IMR-90 (cell line): ENCODE results near the gene HAUS7. TPM values are rescaled to one million over a fixed set of nuclear protein-coding genes. Genes with fewer than 3 reads are reported as not detected.

Experiments
- ATAC-seq: fragments of 200-7000 bp; cut with Tn5 transposase; 2 replicates; pipeline ENCODE4 v1.9.1; 2020; ENCODE audit warnings: low read depth, mild to moderate bottlenecking, moderate library complexity
- BruUV-seq: library from RNA; stranded (reverse); fragments of 400-500 nt; replicated peaks from 2 replicates; lab custom pipeline; 2021; lab: Mats Ljungman, UMichigan
- CTCF ChIA-PET: fragments of 300-600 bp; formaldehyde crosslinking; extraction: SDS; loops from one replicate; lab custom pipeline; 2021; ENCODE audit warnings: antibody characterized with exemption; lab: Yijun Ruan, JAX
- POLR2A ChIA-PET: fragments of 300-600 bp; sonication (Branson Sonifier 250); formaldehyde crosslinking; loops from one replicate; lab custom pipeline; 2022; ENCODE audit warnings: antibody characterized with exemption; ENCODE audit not compliant: unreplicated experiment; lab: Charles Lee
- DNase-seq: peaks from one replicate; pipeline ENCODE4 v3.0.0; 2013
- H2AFZ ChIP-seq: replicated peaks from 2 replicates; pipeline ENCODE3; 2013; ENCODE audit warnings: low read length, mild to moderate bottlenecking; ENCODE audit not compliant: poor library complexity
- H2AK5ac ChIP-seq: 2 replicates; pipeline ENCODE4 v1.6.1; 2013; ENCODE audit warnings: low read depth, low read length, inconsistent platforms
- H2AK9ac ChIP-seq: replicated peaks from 2 replicates; pipeline ENCODE3; 2013; ENCODE audit warnings: mild to moderate bottlenecking, low read depth, low read length, moderate library complexity; ENCODE audit not compliant: poor library complexity
- H2BK120ac ChIP-seq: 2 replicates; pipeline ENCODE4 v1.6.1; 2013; ENCODE audit warnings: low read depth, low read length, inconsistent platforms
- H2BK15ac ChIP-seq: 3 replicates; pipeline ENCODE4 v1.6.1; 2013; ENCODE audit warnings: low read depth, low read length, inconsistent platforms
- H2BK20ac ChIP-seq: 2 replicates; pipeline ENCODE4 v1.6.1; 2013; ENCODE audit warnings: low read depth, mild to moderate bottlenecking, inconsistent platforms, low read length, moderate library complexity
- H2BK5ac ChIP-seq: 2 replicates; pipeline ENCODE4 v1.6.1; 2013; ENCODE audit warnings: mild to moderate bottlenecking, low read depth, low read length, inconsistent platforms; ENCODE audit not compliant: poor library complexity, severe bottlenecking
- H3K14ac ChIP-seq: replicated peaks from 2 replicates; pipeline ENCODE4 v1.6.1; 2013; ENCODE audit warnings: low read depth, low read length, inconsistent platforms
- H3K18ac ChIP-seq: 2 replicates; pipeline ENCODE4 v1.6.1; 2013; ENCODE audit warnings: low read depth, low read length, control low read depth
- H3K23ac ChIP-seq: 2 replicates; pipeline ENCODE4 v1.6.1; 2013; ENCODE audit warnings: low read depth, low read length, inconsistent platforms
- H3K27ac ChIP-seq: 2 replicates; pipeline ENCODE4 v1.5.1; 2013; ENCODE audit warnings: mild to moderate bottlenecking, control low read depth, low read length; ENCODE audit not compliant: insufficient read depth
- H3K27me3 ChIP-seq: 2 replicates; pipeline ENCODE4 v1.6.1; 2013; ENCODE audit warnings: low read length; ENCODE audit not compliant: control insufficient read depth, insufficient read depth
- H3K36me3 ChIP-seq: 2 replicates; pipeline ENCODE4 v1.6.1; 2013; ENCODE audit warnings: low read length, mixed read lengths; ENCODE audit not compliant: control insufficient read depth, insufficient read depth
- H3K4ac ChIP-seq: 2 replicates; pipeline ENCODE4 v1.6.1; 2013; ENCODE audit warnings: low read depth, low read length, inconsistent platforms
- H3K4me1 ChIP-seq: 2 replicates; pipeline ENCODE4 v1.6.1; 2013; ENCODE audit warnings: low read length, mixed read lengths; ENCODE audit not compliant: control insufficient read depth, insufficient read depth
- H3K4me2 ChIP-seq: 2 replicates; pipeline ENCODE4 v1.6.1; 2013; ENCODE audit warnings: low read depth, mild to moderate bottlenecking, control low read depth, low read length, moderate library complexity
- H3K4me3 ChIP-seq: 2 replicates; pipeline ENCODE4 v1.5.1; 2013; ENCODE audit warnings: low read depth, mild to moderate bottlenecking, control low read depth, low read length, moderate library complexity; ENCODE audit not compliant: insufficient read depth
- H3K56ac ChIP-seq: 2 replicates; pipeline ENCODE4 v1.6.1; 2013; ENCODE audit warnings: low read length, inconsistent platforms; ENCODE audit not compliant: insufficient read depth; ENCODE audit errors: extremely low read depth
- H3K79me1 ChIP-seq, 2 experiments: 2 replicates each; pipeline ENCODE4 v1.6.1; 2013; ENCODE audit warnings: low read length in 2 of 2, inconsistent platforms in 1 of 2, low read depth in 1 of 2
- H3K9ac ChIP-seq: 2 replicates; pipeline ENCODE4 v1.6.1; 2013; ENCODE audit warnings: low read depth, low read length, control low read depth
- H3K9me1 ChIP-seq: 2 replicates; pipeline ENCODE4 v1.6.1; 2013; ENCODE audit warnings: low read length, inconsistent platforms; ENCODE audit not compliant: insufficient read depth
- H3K9me3 ChIP-seq: 2 replicates; pipeline ENCODE4 v1.6.1; 2013; ENCODE audit warnings: low read length; ENCODE audit not compliant: control insufficient read depth, insufficient read depth
- H4K20me1 ChIP-seq: 2 replicates; pipeline ENCODE4 v1.6.1; 2013; ENCODE audit warnings: low read length, inconsistent platforms; ENCODE audit not compliant: insufficient read depth
- H4K5ac ChIP-seq: 2 replicates; pipeline ENCODE4 v1.6.1; 2013; ENCODE audit warnings: mild to moderate bottlenecking, low read depth, low read length, control low read depth
- H4K8ac ChIP-seq, 2 experiments: 2 replicates each; pipeline ENCODE4 v1.6.1; 2013; ENCODE audit warnings: low read depth in 2 of 2, low read length in 2 of 2, control low read depth in 1 of 2, inconsistent platforms in 1 of 2
- H4K91ac ChIP-seq: 2 replicates; pipeline ENCODE4 v1.6.1; 2013; ENCODE audit warnings: low read depth, low read length, inconsistent platforms; ENCODE audit not compliant: insufficient read depth
- BHLHE40 ChIP-seq: fragments of 150-350 bp; IDR thresholded peaks from 2 replicates; pipeline ENCODE4 v1.6.1; 2016; ENCODE audit warnings: mild to moderate bottlenecking, low read depth, low read length
- CEBPB ChIP-seq: IDR thresholded peaks from 2 replicates; pipeline ENCODE4 v1.6.1; 2012; ENCODE audit warnings: low read depth, low read length, improper control_type of control experiment
- CHD1 ChIP-seq: IDR thresholded peaks from 2 replicates; pipeline ENCODE4 v1.6.1; 2012; ENCODE audit warnings: low read depth, low read length, improper control_type of control experiment
- FOS ChIP-seq: fragments of 150-350 bp; IDR thresholded peaks from 2 replicates; pipeline ENCODE4 v1.6.1; 2016; ENCODE audit warnings: low read depth, low read length
- MAFK ChIP-seq: IDR thresholded peaks from 2 replicates; pipeline ENCODE4 v1.6.1; 2012; ENCODE audit warnings: low read depth, low read length, improper control_type of control experiment
- MAZ ChIP-seq: IDR thresholded peaks from 2 replicates; pipeline ENCODE4 v1.6.1; 2012; ENCODE audit warnings: low read depth, mild to moderate bottlenecking, low read length, improper control_type of control experiment, moderate library complexity, borderline replicate concordance
- MXI1 ChIP-seq: IDR thresholded peaks from 2 replicates; pipeline ENCODE4 v1.6.1; 2012; ENCODE audit warnings: low read depth, mild to moderate bottlenecking, low read length, moderate library complexity, borderline replicate concordance
- NFE2L2 ChIP-seq: fragments of 150-350 bp; IDR thresholded peaks from 2 replicates; pipeline ENCODE4 v1.6.1; 2016; ENCODE audit warnings: low read depth, mild to moderate bottlenecking, low read length
- POLR2A ChIP-seq: IDR thresholded peaks from 2 replicates; pipeline ENCODE4 v1.6.1; 2012; ENCODE audit warnings: mild to moderate bottlenecking, low read depth, low read length
- RAD21 ChIP-seq: IDR thresholded peaks from 2 replicates; pipeline ENCODE4 v1.6.1; 2012; ENCODE audit warnings: low read length, improper control_type of control experiment
- RCOR1 ChIP-seq: IDR thresholded peaks from 2 replicates; pipeline ENCODE4 v1.6.1; 2012; ENCODE audit warnings: mild to moderate bottlenecking, low read length, improper control_type of control experiment; ENCODE audit not compliant: insufficient replicate concordance
- RFX5 ChIP-seq: IDR thresholded peaks from 2 replicates; pipeline ENCODE4 v1.8.0; 2012; ENCODE audit warnings: low read depth, mild to moderate bottlenecking, low read length, moderate library complexity
- SMC3 ChIP-seq: fragments of 150-350 bp; IDR thresholded peaks from 2 replicates; pipeline ENCODE4 v1.6.1; 2016; ENCODE audit warnings: low read depth, mild to moderate bottlenecking, antibody characterized with exemption, low read length, moderate library complexity
- WGBS, 2 experiments: methylation state at CpG; one replicate each; pipeline versions ENCODE4 v1.1.5 to v1.1.7; 2013; ENCODE audit warnings: missing lambda C conversion rate in 2 of 2; ENCODE audit not compliant: insufficient read length in 1 of 2; ENCODE audit errors: extremely low coverage in 2 of 2; 5-methylcytosine and 5-hydroxymethylcytosine counted together
- dilution Hi-C: fragments of 300-500 bp; cut with HindIII; formaldehyde crosslinking; loops from one replicate; pipeline ENCODE4 v1.14.3; 2018; ENCODE audit warnings: low sequenced_read_pairs; ENCODE audit not compliant: unreplicated experiment
- in situ Hi-C: fragments of 300-500 bp; cut with MboI; formaldehyde crosslinking; loops from 3 replicates; pipeline ENCODE4 v1.14.3; 2019; ENCODE audit warnings: low sequenced_read_pairs, inconsistent platforms, mixed read lengths
- intact Hi-C: fragments of 100-400 bp; cut with micrococcal nuclease; formaldehyde crosslinking; loops from 2 replicates; pipeline ENCODE4 v1.10.0; 2022
- polyA plus RNA-seq, 3 experiments: library from polyadenylated mRNA; depleted of rRNA; stranded (reverse); fragments of >200 nt; gene quantifications; 2 replicates each; pipeline ENCODE4 v1.2.3, GENCODE V29; 2012; ENCODE audit warnings: low replicate concordance in 1 of 3
- total RNA-seq: library from RNA; depleted of rRNA; stranded (reverse); fragments of >200 nt; gene quantifications from 2 replicates; pipeline ENCODE4 v1.2.3, GENCODE V29; 2012
- TF ChIP-seq, protein P1 (sequence below): fragments of 150-350 bp; IDR thresholded peaks from 2 replicates; pipeline ENCODE4 v1.6.1; 2017; ENCODE audit warnings: mild to moderate bottlenecking, antibody characterized with exemption, low read length, low read depth
- TF ChIP-seq, protein P2 (sequence below): conservative IDR thresholded peaks from 2 replicates; pipeline ENCODE4 v1.5.1; 2012; ENCODE audit warnings: mild to moderate bottlenecking, low read depth, low read length, improper control_type of control experiment
- TF ChIP-seq, protein P3 (sequence below): fragments of 150-350 bp; IDR thresholded peaks from 2 replicates; pipeline ENCODE4 v1.6.1; 2016; ENCODE audit warnings: low read depth, mild to moderate bottlenecking, low read length, moderate library complexity, borderline replicate concordance

The HAUS7 gene
- total and polyA plus RNA-seq, 2 of the 4 experiments (the other 2 are of a cell fraction): 10.8 to 25.9 TPM

DNA sequence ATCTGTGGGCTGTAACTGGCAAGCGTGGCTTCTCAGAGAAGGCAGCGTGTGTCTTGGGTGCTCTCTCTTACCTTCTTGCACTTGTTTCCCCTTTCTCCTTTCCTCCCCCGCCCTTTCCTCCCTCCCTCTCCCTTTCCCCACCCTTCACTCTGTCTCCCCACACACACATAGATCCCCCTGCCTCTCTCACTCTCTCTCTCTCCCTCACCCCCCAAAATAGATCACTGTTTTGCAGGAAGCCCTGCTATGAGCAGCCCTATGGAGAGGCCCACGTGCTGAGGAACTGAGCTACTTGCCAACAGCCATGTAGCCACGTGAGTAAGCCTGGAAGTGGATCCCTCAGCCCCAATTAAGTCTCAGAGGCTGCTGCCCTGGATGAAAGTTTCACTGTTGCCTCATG lies 65.0 kb downstream of the HAUS7 start:
- no peak overlapping the region for H3K4ac ChIP-seq
- no TSS peak for BruUV-seq
- no peaks in the 10 kb centered on the region for H4K20me1 ChIP-seq
- no peaks in the 10 kb centered on the region for H3K9me1 ChIP-seq
- H3K79me1 ChIP-seq: no peaks in the 10 kb centered on the region
- no peak overlapping the region for H3K27ac ChIP-seq
- no peak overlapping the region for H3K4me3 ChIP-seq
- ATAC-seq: no peak
- no peaks in the 10 kb centered on the region for H3K36me3 ChIP-seq
- no peak for DNase-seq
- no peak overlapping the region for H3K23ac ChIP-seq
- H3K56ac ChIP-seq: no peak overlapping the region
- H3K4me1 ChIP-seq: no peaks in the 10 kb centered on the region
- 0% methylated on average over 1 of the region's 5 CpGs; no CpG with 5 or more reads in 1 of the 2 experiments for WGBS, 2 experiments
- POLR2A ChIA-PET: no interaction called here
- no peak overlapping the region for H2BK15ac ChIP-seq
- no peak overlapping the region for H2BK20ac ChIP-seq
- intact Hi-C loops: no loop called here
- H2AFZ ChIP-seq: no peak overlapping the region
- no peak overlapping the region for H3K14ac ChIP-seq
- CTCF ChIA-PET: interaction anchor here (0.6 kb wide), 1 partner anchor 15 kb away, joined by 3 read pairs; no protein-coding TSS in a partner anchor
- H2AK5ac ChIP-seq: no peak overlapping the region
- H2AK9ac ChIP-seq: no peak overlapping the region
- no peaks in the 10 kb centered on the region; the same call in 1 of the 2 replicates for H3K9me3 ChIP-seq
- H4K5ac ChIP-seq: no peak overlapping the region
- TF ChIP-seq RFX5 (no peak), MAZ (no peak), MXI1 (no peak), RCOR1 (no peak), CHD1 (no peak), BHLHE40 (no peak), CEBPB (no peak), FOS (no peak), NFE2L2 (no peak), MAFK (no peak), SMC3 (no peak), POLR2A (no peak), RAD21 (no peak)
- TF ChIP-seq, protein P1, sequence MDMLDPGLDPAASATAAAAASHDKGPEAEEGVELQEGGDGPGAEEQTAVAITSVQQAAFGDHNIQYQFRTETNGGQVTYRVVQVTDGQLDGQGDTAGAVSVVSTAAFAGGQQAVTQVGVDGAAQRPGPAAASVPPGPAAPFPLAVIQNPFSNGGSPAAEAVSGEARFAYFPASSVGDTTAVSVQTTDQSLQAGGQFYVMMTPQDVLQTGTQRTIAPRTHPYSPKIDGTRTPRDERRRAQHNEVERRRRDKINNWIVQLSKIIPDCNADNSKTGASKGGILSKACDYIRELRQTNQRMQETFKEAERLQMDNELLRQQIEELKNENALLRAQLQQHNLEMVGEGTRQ: no peak
- TF ChIP-seq, protein P2, sequence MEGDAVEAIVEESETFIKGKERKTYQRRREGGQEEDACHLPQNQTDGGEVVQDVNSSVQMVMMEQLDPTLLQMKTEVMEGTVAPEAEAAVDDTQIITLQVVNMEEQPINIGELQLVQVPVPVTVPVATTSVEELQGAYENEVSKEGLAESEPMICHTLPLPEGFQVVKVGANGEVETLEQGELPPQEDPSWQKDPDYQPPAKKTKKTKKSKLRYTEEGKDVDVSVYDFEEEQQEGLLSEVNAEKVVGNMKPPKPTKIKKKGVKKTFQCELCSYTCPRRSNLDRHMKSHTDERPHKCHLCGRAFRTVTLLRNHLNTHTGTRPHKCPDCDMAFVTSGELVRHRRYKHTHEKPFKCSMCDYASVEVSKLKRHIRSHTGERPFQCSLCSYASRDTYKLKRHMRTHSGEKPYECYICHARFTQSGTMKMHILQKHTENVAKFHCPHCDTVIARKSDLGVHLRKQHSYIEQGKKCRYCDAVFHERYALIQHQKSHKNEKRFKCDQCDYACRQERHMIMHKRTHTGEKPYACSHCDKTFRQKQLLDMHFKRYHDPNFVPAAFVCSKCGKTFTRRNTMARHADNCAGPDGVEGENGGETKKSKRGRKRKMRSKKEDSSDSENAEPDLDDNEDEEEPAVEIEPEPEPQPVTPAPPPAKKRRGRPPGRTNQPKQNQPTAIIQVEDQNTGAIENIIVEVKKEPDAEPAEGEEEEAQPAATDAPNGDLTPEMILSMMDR: no peak
- TF ChIP-seq, protein P3, sequence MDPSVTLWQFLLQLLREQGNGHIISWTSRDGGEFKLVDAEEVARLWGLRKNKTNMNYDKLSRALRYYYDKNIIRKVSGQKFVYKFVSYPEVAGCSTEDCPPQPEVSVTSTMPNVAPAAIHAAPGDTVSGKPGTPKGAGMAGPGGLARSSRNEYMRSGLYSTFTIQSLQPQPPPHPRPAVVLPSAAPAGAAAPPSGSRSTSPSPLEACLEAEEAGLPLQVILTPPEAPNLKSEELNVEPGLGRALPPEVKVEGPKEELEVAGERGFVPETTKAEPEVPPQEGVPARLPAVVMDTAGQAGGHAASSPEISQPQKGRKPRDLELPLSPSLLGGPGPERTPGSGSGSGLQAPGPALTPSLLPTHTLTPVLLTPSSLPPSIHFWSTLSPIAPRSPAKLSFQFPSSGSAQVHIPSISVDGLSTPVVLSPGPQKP: no peak
- no peak overlapping the region for H3K9ac ChIP-seq
- in situ Hi-C loops: loop anchor here (25.0 kb wide), 1 partner anchor 218 kb away; the partner anchor contains the start of gene MAGEA1
- H4K91ac ChIP-seq: no peak overlapping the region
- H2BK120ac ChIP-seq: no peak overlapping the region
- H2BK5ac ChIP-seq: no peak overlapping the region
- no peak overlapping the region for H3K18ac ChIP-seq
- no peak overlapping the region for H4K8ac ChIP-seq
- H3K27me3 ChIP-seq: peaks cover 2% of the 10 kb centered on the region; the same call in 1 of the 2 replicates
- H3K4me2 ChIP-seq: no peak overlapping the region
- dilution Hi-C loops: no loop called here
